Activated T-cell treated with anti-CD3 and anti-CD28 coated beads for 1 hour (primary cell): ENCODE data around the gene NRG3.

Source experiments
- DNase-seq: peaks from one replicate; pipeline ENCODE4 v3.0.0-alpha.2; 2020; ENCODE audit warnings: low read depth

Gene NRG3

DNA sequence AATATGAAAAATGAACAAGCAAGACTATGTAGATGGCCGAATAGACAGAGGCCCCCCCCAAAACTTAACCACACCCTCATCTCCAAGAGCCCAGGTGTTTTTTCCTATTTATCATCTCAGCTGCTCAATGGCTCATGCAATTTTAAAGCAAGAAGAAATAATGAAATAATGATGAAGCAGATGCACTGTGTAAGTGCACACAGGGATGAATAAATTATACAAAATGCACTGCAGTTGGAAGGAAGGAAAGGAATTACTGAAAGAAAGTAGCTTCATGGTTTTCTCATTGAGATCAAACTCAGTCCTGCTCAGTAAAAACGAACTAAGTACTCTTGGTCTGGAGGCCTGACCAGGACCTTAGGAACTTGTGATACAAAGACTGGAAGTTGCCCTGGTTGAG, 810.1 kb downstream of the NRG3 start:
- DNase-seq, result no peak

DNA sequence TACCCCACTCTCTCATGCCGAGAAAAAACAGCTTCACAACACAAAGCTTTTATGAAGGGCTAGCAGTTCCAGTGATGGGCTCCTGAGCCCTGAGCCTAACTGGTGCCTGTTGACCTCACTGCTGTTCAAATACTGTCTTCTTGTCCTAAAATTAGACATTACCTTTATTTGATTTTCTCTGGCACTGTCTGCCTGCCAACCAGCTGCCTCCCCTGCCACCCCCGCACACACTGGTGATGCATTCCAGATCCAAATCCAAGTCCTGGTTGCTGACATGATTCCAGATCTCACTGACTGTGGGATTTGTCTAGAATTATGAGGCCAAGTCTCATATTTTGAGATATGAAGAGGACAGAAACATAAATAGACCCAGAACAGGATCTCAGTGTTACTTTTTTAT, 816.2 kb downstream of the NRG3 start:
- DNase-seq, result no peak

DNA sequence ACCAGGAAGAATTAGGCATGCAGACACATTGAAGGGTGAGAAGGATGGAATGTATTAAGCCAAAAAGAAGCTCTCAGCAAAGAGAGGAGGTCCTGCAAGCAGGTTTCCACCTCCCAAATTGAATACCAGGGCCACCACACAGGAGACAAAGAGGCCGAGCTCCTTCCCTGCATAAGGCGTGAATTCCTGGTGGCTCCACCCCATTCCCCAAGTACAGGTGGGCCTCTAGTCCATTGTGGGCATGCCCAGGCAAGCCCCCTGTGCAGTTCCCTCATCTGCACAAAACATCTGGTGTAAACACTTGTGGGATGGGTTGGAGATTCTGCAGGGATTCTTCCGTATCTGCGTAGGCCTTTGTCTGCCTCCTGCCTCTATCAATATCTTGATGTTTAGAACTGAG, 817.5 kb downstream of the NRG3 start:
- DNase-seq, result no peak

DNA sequence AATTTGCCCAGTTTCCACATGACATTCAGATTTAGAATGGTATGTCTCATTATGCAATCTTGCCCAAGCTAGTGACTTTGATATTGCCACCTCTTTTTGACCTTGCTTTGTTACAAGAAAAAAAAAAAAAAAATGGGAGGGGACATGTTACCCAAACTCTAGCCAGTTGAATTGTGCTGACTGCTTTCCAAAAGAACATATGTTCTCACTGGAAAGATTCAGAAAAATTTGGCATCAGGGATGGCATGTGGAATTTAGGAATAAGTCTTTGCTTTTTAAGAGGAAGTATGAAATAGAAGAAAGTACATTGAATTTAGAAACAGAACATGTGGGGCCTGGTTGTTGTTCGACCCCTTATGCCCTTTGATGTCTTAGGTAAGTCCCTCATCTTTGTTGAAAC, 846.8 kb downstream of the NRG3 start:
- no peak for DNase-seq

DNA sequence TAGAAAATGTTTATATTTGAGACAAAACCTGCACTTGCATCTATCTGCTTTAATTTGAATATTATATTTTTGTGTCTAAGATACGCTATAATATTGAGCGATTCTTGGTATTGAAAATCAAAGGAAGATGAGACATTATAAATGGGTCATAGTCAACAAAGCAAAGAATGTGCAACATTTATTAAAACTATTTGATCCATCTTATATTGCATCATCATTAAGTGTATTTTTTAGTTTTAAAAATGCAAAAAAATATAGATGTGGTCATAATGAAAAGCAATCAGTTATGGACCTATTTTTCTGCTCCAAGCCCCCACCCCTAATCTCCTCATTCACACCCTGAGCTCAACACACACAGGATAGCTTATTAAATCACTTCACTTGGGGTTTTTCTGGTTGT, 847.3 kb downstream of the NRG3 start:
- DNase-seq, result no peak

DNA sequence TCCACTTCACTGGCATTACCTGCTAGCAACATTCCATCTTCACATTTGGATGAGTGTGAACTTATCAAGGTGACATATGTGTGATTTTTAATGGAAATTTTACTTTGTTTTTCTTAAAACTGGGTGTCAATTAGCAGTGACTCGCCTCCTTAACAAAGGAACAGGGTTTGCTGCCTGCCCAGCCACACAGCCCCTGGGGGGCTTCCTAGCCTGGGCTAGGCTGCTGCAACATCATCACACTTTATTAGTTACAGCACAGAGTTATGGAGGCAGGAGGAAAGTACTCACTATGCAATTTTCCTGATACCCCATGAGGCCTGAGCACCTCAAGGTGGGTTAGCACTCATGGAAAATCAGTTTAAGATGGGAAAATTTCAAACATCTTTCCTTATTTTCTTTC, 861.3 kb downstream of the NRG3 start:
- DNase-seq, result no peak

DNA sequence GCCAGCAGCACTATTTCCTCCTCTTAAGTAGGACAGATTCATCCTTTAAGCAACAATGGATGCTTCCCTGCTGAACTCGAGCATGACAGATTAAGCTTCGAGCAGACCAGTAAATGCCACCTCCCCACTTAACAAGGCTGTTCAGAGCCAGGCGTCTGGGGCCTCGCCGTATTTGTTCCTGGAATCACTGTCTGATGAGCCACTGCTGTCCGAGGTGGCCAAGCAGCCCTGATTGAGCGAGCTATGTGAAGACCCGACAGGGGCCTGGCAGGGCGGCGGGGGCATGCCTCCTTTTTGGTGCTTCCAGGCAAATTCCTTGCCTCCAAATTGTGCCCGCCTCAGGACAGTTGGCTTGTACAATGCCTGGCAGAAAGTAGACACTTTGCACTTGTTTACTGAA, 862.6 kb downstream of the NRG3 start:
- DNase-seq, result no peak

DNA sequence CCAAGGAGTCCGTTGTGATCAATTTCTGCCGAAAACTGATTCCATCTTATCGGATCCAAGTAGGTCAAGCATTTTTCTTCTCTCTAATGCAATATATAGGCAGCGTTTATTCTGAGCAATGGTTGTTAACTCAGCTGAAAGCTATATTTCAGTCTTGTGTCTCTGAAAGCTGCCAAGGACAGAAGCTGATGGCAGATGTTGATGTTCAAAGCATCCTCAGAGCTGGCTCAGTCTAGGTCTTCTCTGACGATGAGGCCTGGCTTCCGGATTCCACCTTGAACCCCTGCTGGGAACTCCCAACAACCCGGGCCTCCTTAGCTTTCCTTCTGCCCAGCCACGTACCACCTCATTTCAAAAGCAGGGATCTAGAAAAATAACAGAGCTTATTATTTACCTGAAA, 863.6 kb downstream of the NRG3 start:
- DNase-seq, result no peak

DNA sequence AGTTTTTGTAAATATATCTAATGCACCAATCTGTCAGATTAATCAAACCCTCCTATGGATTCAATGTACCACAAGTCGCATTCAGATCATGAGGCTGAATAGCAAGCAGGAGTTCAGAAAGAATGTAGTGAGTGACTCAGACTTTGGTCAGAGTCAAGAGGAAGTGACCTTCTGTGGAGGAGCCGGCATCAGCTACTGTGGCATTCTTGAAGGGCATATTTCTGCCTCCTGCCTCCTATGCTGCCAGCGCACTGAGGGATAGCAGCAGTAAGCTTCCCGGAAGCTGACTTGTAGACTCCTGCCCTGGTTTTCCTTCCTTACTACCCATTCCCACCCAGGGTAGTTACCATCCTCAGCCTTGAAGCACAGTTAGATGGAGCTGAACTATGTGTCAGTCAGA, 867.5 kb downstream of the NRG3 start:
- DNase-seq, result no peak

DNA sequence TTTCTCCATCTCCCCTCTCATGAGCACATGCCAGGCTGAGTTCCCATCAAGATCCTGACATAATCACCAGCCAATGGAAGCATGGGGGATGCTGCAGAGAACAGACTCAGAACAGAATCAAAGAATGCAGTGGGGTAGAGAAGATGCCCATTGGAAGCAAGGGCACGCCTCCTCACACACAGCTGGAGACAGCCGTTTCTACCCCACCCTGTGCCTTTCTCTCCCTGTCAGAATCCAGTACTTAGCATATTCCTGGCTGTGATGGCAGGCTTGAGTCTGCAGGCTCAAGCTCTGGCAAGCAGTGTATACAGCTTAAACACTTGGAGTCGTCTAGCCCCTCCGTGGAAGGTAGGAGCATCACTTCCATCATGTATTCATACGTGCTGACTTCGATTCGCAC, 867.9 kb downstream of the NRG3 start:
- no peak for DNase-seq

DNA sequence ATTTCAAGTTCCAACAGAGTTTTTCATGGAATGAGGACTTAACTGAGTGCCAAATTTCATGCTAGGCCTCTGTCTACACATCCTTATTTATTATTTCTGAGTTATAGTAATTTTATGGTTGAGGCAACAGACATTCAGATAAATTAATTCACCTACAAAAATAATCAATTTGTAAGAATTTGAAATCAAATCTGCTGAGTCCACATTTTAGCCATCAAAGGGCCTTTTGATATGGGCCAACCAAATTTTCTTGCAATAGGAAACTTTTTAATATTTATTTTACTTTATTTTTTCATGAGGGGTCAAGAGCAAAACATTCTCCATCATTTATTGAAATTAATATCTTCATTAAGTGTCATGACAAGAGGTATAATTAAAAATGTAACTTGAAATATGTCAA, 875.5 kb downstream of the NRG3 start:
- no peak for DNase-seq

DNA sequence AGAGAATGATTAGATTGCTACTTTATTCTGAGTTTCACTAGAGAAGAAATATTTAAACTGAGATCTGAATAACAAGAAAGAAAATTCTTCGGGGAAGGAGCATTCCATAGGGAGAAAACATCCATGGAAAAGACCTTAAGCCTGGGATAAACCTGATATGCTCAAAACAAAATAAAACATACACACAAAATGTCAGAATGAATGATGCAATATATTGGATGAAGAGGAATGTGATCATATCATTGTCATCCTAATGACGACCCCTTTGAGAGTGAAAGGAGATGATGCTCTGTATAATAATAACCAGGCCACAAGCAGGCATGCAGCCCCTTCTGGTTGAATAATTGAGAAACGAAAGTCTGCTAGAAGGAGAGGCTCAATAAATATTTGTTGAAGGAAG, 882.4 kb downstream of the NRG3 start:
- DNase-seq, result no peak

DNA sequence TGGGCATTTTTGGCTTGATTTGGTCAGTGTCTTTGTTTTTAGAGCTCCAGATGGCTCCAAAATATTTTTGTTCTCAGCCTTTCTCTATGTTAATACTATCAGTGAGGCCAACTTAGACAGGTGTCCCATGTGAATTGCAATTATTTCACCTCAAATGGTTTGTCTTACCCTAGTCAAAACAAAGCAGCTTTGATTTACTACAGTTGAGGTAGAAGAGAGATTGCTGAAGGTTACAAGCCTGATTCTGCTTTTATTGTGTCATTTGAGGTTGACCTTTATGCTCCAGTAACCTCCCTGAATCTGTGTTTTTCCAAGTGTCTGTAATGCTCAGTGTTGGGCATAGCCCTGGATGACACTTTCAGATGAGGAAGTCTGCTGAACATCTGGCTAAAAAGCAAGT, 882.9 kb downstream of the NRG3 start:
- DNase-seq, result no peak

DNA sequence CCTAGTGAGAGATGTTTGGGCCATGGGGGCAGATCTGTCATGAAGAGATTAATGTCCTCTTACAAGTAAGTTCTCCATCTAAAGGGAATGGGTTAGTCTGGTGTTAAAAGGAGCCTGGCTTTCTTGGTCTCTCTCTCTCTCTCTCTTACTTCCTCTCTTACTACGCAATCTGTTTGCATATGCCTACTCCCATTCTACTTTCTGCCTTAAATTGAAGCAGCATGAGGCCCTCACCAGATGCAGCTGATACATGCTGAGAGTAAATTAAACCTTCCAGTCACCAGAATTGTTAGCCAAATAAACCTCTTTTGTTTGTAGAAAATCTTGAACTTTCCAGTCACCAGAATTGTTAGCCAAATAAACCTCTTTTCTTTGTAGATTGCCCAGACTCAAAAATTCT, 884.1 kb downstream of the NRG3 start:
- DNase-seq, result no peak

DNA sequence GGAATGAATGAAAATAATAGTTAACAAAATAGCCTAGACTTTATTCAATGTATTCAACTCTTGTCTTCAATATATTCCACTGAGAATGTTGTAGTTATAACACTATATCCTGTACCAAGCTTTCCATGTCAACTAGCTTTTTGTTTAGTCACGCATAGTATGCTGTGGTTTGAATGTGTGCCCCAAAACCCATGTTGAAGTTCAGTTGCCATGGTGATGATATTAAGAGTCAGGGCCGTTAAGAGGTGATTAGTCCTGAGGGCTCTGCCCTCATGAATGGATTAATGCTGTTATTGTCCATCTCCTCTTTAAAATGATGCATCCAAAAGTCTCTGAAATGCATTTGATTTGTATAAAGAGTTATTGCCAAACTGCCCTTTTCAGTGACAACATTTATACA, 887.6 kb downstream of the NRG3 start:
- DNase-seq, result no peak

DNA sequence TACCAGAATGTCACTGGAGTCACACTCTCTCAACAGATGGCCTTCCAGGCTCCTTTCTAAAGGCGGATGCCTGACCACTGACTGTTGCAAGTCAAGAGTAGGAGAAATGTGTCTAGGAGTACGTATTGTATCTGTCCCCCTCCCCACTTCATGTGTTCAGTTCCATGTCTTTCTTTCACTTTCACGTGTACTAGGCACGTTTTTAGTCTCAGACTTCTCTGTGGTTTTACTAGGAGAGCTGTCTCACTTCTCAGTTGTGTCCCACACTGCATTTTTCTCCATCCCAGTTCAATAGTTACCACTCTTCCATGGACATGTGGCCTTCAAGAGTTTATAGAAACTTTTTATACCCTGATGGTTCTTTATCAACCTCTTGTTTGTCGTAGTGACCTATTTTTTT, 893.0 kb downstream of the NRG3 start:
- DNase-seq, result no peak

DNA sequence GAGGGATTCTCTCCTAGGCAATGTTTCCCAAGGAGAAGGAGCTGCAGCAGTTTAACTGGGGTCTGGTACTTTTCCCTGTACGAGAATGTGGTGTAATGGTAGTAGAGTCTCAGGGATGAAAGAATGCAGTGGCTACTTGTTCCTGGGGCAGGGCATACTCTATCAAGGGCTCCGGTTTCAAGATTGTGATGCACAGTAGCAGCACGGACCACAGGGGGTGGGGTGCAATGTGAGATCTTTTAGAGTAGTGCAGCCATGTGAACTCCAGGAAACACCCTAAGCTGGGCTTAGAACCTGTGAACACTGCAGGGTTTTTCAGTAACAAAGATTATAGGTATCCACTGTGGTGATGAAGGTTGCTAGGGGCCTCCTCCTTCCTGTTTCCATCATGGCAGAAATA, 903.9 kb downstream of the NRG3 start:
- no peak for DNase-seq

DNA sequence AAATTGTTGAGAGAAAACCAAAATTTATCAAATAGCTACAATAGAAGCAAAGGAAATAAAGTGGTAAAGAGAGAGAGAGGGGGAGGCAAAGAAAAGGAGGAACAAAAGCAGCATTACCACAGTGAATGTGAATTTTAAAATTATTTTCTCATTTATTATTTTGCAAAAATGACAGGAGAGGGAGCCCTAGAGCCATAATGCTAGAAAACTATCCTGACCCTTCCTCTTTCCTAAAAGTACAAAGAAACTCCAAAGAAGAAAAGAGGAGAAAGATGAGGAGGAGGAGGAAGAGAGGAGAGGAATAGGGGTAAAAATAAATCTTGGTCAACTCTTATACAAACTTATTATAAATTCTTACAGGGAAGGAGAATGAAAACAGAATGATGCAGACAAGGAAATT, 921.5 kb downstream of the NRG3 start:
- no peak for DNase-seq

DNA sequence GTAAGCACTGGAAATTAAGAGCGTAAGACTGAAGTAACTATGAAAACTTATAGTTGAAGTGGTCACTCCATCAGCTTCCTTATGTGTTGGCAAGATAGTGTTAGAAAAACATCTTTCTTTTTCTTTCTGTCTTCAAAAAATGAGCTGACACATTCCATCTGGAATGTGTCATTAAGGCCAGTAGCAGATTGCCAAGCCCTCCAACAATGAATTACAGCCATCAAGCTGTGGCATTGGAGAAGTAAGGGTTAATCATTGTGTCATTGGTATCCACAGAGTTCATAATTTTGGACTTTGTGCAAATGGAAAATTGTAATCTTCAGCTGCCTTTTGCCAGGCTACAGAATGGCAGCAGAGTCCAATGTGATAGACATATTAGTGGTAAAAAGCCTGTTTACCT, 926.3 kb downstream of the NRG3 start:
- no peak for DNase-seq

DNA sequence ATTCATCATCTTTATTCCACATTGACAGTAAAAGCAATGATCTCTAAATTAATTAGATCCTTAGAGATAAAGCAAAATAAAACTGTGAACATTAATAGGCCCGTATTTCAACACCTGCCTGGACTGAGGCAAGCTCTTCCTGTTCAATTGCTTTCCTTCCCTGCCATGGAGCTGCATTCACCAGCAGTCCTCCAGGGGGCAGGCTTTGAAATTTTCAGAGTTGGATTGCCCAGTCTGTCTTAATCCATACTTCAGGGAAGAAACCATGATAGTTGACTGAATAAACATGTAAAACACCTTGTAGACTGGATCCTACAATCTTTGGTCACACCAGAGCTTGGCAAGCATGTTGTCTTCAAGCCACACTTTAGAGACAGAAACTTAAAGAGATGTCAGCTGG, 936.6 kb downstream of the NRG3 start:
- no peak for DNase-seq

DNA sequence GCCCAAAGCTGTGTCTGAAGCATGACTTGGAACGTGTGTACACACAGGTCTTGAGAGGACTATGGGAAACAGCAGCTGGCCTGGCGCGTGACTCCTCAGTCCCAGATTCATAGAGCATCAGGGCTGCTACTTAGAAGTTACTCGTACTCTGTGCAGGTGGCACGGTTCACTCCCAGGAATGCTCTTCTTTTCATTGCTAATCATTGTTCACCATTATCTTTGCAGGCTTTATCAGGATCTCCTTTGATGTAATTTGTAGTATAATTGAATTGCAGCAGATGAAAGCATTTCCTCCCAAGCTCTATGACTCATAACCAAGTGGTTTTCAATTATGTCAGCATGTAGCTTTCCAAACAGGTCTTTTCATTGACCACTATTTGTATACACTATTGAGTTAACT, 938.9 kb downstream of the NRG3 start:
- no peak for DNase-seq

DNA sequence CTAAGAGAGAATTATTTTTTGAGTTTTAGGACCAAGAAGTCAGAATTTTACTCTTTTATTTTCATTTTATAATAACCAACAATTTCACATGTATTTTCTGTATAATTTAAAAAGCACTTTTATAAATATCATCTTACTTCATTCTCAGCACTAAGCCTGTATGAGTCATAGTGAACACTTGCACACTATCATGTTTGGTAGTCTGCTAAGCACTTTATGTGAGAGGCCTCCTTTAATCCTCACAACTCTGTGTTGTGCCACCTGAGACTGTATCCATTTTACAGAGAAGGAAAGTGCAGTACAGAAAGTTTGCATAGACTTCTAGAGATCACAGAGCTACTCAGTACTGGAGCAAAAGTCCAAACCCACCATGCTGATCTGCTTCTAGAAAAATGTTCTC, 939.6 kb downstream of the NRG3 start:
- DNase-seq, result no peak

DNA sequence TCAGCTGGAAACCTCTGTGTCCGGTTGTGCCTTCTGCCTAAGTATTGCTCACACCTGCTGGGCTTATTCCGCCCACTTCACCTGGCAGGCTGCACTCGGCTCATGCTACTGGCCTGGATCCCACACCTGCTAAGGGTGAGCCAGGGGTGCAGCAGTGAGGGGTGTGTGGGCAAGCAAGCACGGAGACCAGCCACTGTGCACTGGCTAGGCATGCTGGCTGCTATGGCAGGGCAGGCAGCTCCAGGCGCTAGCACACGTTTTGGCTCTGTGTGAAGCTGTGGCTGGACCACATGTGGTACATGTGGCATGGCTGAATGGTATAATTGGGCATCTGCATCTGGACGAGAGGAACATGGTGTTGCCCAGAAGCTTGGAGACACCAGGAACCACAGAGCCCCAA, 940.7 kb downstream of the NRG3 start:
- DNase-seq, result no peak

DNA sequence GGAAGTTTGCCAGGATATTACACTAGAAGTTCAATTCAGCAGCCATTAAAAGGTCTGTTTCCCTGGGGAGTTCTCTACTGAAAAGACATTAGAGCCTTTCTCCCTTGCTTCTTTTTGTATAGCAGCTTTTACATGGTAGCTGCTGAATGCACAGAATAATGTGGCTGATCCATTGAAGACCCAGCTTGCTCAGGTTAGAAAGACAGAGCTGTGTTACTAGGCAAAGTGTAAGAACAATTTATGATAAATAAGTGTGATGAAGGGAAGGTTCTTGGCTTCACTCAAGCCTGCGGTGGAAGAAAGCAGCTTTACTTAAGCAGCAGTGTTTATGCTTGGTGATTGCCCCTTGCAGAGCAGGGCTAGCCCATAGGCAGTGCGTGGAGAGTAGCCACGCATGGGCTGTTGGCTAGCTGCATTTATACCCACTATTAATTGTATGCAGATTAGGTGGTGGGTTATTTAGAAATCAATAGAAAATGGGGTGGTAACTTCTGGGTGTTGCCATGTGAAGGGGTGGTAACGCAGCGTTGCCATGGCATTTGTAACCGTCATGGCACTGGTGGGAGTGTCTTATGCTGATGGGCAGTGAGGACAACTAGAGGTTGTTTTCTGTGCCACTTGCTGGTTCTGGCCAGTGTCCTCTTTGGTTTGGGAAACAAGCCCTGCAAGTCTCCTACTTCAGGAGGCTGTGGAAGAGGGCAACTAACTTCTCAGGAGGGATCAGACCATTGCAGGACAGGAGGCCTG, 942.9 kb downstream of the NRG3 start:
- no peak for DNase-seq

DNA sequence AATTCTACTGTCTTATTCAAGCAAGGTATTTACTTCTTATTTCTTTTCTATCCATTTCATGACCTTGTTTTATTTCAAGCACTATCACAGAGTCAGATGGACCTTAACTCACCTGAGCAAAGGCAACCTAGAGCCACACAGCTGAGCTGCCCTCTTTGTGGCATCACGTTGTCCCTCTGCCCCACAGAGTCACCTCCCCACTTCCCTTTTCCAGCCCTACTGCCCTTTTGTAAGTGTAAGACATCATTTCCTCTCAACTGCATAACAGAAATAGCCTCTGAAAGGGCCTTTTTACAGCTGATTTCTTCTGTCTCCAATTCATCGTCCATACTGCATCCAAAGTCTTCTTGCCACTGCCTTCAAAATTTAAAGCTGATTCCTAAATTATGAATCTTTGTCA, 946.0 kb downstream of the NRG3 start:
- DNase-seq, result no peak
